Loucy (cell line): Measurements from ENCODE around the gene TNFSF8.
A peak's percentile ranks its signal among the peaks of the same experiment; 100 is the strongest.

ENCODE experiments used
- H2AFZ ChIP-seq: fragments of 200-600 bp; sonication (generic); 2 replicates; pipeline ENCODE4 v1.6.0; 2016; ENCODE audit warnings: antibody characterized with exemption, mild to moderate bottlenecking, low read length, moderate library complexity
- H3F3A ChIP-seq: fragments of 200-600 bp; 2 replicates; pipeline ENCODE4 v1.6.0; 2016; ENCODE audit warnings: antibody characterized with exemption, low read depth, mild to moderate bottlenecking
- H3K27me3 ChIP-seq: fragments of 200-600 bp; sonication (generic); 2 replicates; pipeline ENCODE4 v1.6.1; 2014; ENCODE audit warnings: low read length, mild to moderate bottlenecking; ENCODE audit not compliant: insufficient read depth, poor library complexity, severe bottlenecking
- H3K36me3 ChIP-seq: fragments of 200-600 bp; sonication (generic); 2 replicates; pipeline ENCODE4 v1.6.1; 2016; ENCODE audit warnings: low read length; ENCODE audit not compliant: insufficient read depth
- H3K4me1 ChIP-seq: fragments of 200-600 bp; sonication (generic); 2 replicates; pipeline ENCODE4 v1.5.1; 2014; ENCODE audit warnings: low read length, mild to moderate bottlenecking; ENCODE audit not compliant: insufficient read depth, poor library complexity, severe bottlenecking
- H3K4me2 ChIP-seq: fragments of 200-600 bp; sonication (generic); 2 replicates; pipeline ENCODE4 v1.6.0; 2014; ENCODE audit warnings: antibody characterized with exemption, low read length, low read depth, mild to moderate bottlenecking; ENCODE audit not compliant: poor library complexity, severe bottlenecking
- H3K4me3 ChIP-seq: fragments of 200-600 bp; sonication (generic); 2 replicates; pipeline ENCODE4 v1.5.1; 2014; ENCODE audit warnings: low read length, mild to moderate bottlenecking, mixed read lengths; ENCODE audit not compliant: poor library complexity, severe bottlenecking
- H3K79me2 ChIP-seq: fragments of 200-600 bp; sonication (generic); 2 replicates; pipeline ENCODE4 v1.6.1; 2014; ENCODE audit warnings: low read length; ENCODE audit not compliant: insufficient read depth
- H3K9ac ChIP-seq: fragments of 200-600 bp; sonication (generic); 2 replicates; pipeline ENCODE4 v1.6.0; 2014; ENCODE audit warnings: mild to moderate bottlenecking, low read depth, low read length, moderate library complexity; ENCODE audit not compliant: poor library complexity, severe bottlenecking
- H3K9me2 ChIP-seq: fragments of 200-600 bp; sonication (generic); replicated peaks from 2 replicates; pipeline ENCODE4 v1.6.1; 2016; ENCODE audit warnings: low read depth, low read length, mixed read lengths
- H3K9me3 ChIP-seq: fragments of 200-600 bp; sonication (generic); 2 replicates; pipeline ENCODE4 v1.6.1; 2014; ENCODE audit warnings: mild to moderate bottlenecking, antibody characterized with exemption, low read length, low read depth; ENCODE audit not compliant: insufficient read depth
- H4K20me1 ChIP-seq: fragments of 200-600 bp; sonication (generic); 2 replicates; pipeline ENCODE4 v1.6.0; 2014; ENCODE audit warnings: antibody characterized with exemption, low read length, mild to moderate bottlenecking; ENCODE audit not compliant: insufficient read depth, poor library complexity, severe bottlenecking
- EZH2phosphoT487 ChIP-seq: fragments of 200-600 bp; IDR thresholded peaks from 2 replicates; pipeline ENCODE4 v1.6.1; 2018; ENCODE audit warnings: antibody characterized with exemption, mild to moderate bottlenecking, moderate library complexity, borderline replicate concordance
- TF ChIP-seq, protein P1 (sequence below): fragments of 200-600 bp; sonication (generic); conservative IDR thresholded peaks from 2 replicates; pipeline ENCODE4 v1.5.1; 2014; ENCODE audit warnings: mild to moderate bottlenecking, antibody characterized with exemption, low read length

The TNFSF8 gene

GRCh38 chr9:114900942-114901802, 29.2 kb downstream of the TNFSF8 start:
- Histone ChIP-seq H3K27me3 (no peaks in the 10 kb centered on the region), H4K20me1 (no peaks in the 10 kb centered on the region), H3K36me3 (no peaks in the 10 kb centered on the region), H3K4me3 (no peak overlapping the region), H3K79me2 (no peaks in the 10 kb centered on the region), H3F3A (peaks cover 4% of the 10 kb centered on the region; the same call in 1 of the 2 replicates), H2AFZ (no peak overlapping the region), H3K9me2 (no peaks in the 10 kb centered on the region), H3K9ac (no peak overlapping the region), H3K4me2 (no peak overlapping the region), H3K9me3 (no peaks in the 10 kb centered on the region), H3K4me1 (peaks cover 62% of the 10 kb centered on the region)
- TF ChIP-seq, protein P1, sequence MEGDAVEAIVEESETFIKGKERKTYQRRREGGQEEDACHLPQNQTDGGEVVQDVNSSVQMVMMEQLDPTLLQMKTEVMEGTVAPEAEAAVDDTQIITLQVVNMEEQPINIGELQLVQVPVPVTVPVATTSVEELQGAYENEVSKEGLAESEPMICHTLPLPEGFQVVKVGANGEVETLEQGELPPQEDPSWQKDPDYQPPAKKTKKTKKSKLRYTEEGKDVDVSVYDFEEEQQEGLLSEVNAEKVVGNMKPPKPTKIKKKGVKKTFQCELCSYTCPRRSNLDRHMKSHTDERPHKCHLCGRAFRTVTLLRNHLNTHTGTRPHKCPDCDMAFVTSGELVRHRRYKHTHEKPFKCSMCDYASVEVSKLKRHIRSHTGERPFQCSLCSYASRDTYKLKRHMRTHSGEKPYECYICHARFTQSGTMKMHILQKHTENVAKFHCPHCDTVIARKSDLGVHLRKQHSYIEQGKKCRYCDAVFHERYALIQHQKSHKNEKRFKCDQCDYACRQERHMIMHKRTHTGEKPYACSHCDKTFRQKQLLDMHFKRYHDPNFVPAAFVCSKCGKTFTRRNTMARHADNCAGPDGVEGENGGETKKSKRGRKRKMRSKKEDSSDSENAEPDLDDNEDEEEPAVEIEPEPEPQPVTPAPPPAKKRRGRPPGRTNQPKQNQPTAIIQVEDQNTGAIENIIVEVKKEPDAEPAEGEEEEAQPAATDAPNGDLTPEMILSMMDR, result no peak
- no peak for TF ChIP-seq EZH2phosphoT487

- H3K4me2 ChIP-seq, result no peak overlapping the region
- no peaks in the 10 kb centered on the region for H3K27me3 ChIP-seq
- no peak for TF ChIP-seq EZH2phosphoT487
- TF ChIP-seq, protein P1, result no peak
- no peaks in the 10 kb centered on the region for H4K20me1 ChIP-seq
- no peaks in the 10 kb centered on the region for H3K79me2 ChIP-seq
- no peak overlapping the region for H3K9ac ChIP-seq
- no peaks in the 10 kb centered on the region for H3K9me2 ChIP-seq
- no peak overlapping the region for H3K4me3 ChIP-seq
- no peak overlapping the region for H2AFZ ChIP-seq
- H3K4me1 ChIP-seq, result peaks cover 53% of the 10 kb centered on the region
- H3K9me3 ChIP-seq, result no peaks in the 10 kb centered on the region
- H3K36me3 ChIP-seq, result no peaks in the 10 kb centered on the region
- peaks cover 4% of the 10 kb centered on the region; the same call in 1 of the 2 replicates for H3F3A ChIP-seq
Observed at GRCh38 chr9:114899995-114900394, 30.4 kb downstream of the TNFSF8 start.

GRCh38 chr9:114899461-114899860, 30.9 kb downstream of the TNFSF8 start:
- Histone ChIP-seq H3F3A (peaks cover 4% of the 10 kb centered on the region; the same call in 1 of the 2 replicates), H4K20me1 (no peaks in the 10 kb centered on the region), H3K4me1 (peaks cover 53% of the 10 kb centered on the region), H3K9me2 (no peaks in the 10 kb centered on the region), H3K36me3 (no peaks in the 10 kb centered on the region), H3K4me3 (peak overlapping the region; percentile 33), H3K79me2 (no peaks in the 10 kb centered on the region), H3K9me3 (no peaks in the 10 kb centered on the region), H3K4me2 (peak overlapping the region; percentile 59), H3K27me3 (no peaks in the 10 kb centered on the region), H2AFZ (no peak overlapping the region), H3K9ac (no peak overlapping the region)
- no peak for TF ChIP-seq EZH2phosphoT487
- TF ChIP-seq, protein P1, result no peak
